WTC11 (cell line): ENCODE data around the gene IFNL2. TPM values are rescaled to one million over a fixed set of nuclear protein-coding genes. Genes with fewer than 3 reads are reported as not detected.

Experiments
- ATAC-seq: fragments of 200-7000 bp; cut with Tn5 transposase; 2 replicates; pipeline ENCODE4 v1.10.0; 2021; ENCODE audit warnings: mild to moderate bottlenecking, moderate library complexity
- CTCF ChIA-PET: fragments of 300-600 bp; sonication (Branson Sonifier 250); formaldehyde crosslinking; loops from one replicate; lab custom pipeline; 2021; ENCODE audit warnings: antibody characterized with exemption; lab: Charles Lee
- POLR2A ChIA-PET: fragments of 350-600 bp; sonication (Branson Sonifier 250); formaldehyde crosslinking; loops from one replicate; lab custom pipeline; 2021; ENCODE audit warnings: antibody characterized with exemption; lab: Charles Lee
- DNase-seq: peaks from one replicate; pipeline ENCODE4 v3.0.0; 2021; ENCODE audit warnings: low spot score
- H3K27ac Mint-ChIP-seq: 2 replicates; pipeline ENCODE4 v1.8.0; 2021; ENCODE audit warnings: mixed read lengths
- H3K27me3 Mint-ChIP-seq: 2 replicates; pipeline ENCODE4 v1.8.0; 2021; ENCODE audit warnings: low read depth, mild to moderate bottlenecking, moderate library complexity, mixed read lengths
- H3K36me3 Mint-ChIP-seq: 2 replicates; pipeline ENCODE4 v1.8.0; 2021; ENCODE audit warnings: mixed read lengths
- H3K4me1 Mint-ChIP-seq: 2 replicates; pipeline ENCODE4 v1.8.0; 2022; ENCODE audit warnings: mixed read lengths
- H3K4me3 Mint-ChIP-seq: 2 replicates; pipeline ENCODE4 v1.8.0; 2021; ENCODE audit warnings: mild to moderate bottlenecking, moderate library complexity, mixed read lengths
- H3K9me3 Mint-ChIP-seq: 2 replicates; pipeline ENCODE4 v1.8.0; 2021; ENCODE audit warnings: mixed read lengths
- ATF2 ChIP-seq: sonication (generic); formaldehyde crosslinking; IDR thresholded peaks from 2 replicates; pipeline ENCODE4 v1.8.1; 2022; ENCODE audit warnings: low read depth, missing genetic modification reagents, borderline replicate concordance
- CTCF ChIP-seq: fragments of 200-600 bp; IDR thresholded peaks from 2 replicates; pipeline ENCODE4 v1.8.0; 2022; ENCODE audit warnings: antibody characterized with exemption
- EMX1 ChIP-seq: fragments of 250-450 bp; sonication (Bioruptor Pico); IDR thresholded peaks from 2 replicates; pipeline ENCODE4 v1.8.0; 2021; ENCODE audit warnings: mild to moderate bottlenecking
- ERG ChIP-seq: fragments of 250-450 bp; sonication (Bioruptor Pico); IDR thresholded peaks from 2 replicates; pipeline ENCODE4 v1.8.0; 2021; ENCODE audit warnings: mild to moderate bottlenecking
- FOXP1 ChIP-seq: sonication (generic); formaldehyde crosslinking; IDR thresholded peaks from 2 replicates; pipeline ENCODE4 v1.8.0; 2022; ENCODE audit warnings: missing genetic modification reagents, mild to moderate bottlenecking, moderate library complexity, borderline replicate concordance
- GABPB1 ChIP-seq: sonication (generic); formaldehyde crosslinking; IDR thresholded peaks from 2 replicates; pipeline ENCODE4 v1.8.1; 2023; ENCODE audit warnings: mild to moderate bottlenecking, missing genetic modification reagents
- IRF2 ChIP-seq: sonication (generic); formaldehyde crosslinking; IDR thresholded peaks from 2 replicates; pipeline ENCODE4 v1.8.0; 2022; ENCODE audit warnings: low read depth, missing genetic modification reagents, borderline replicate concordance
- MLX ChIP-seq: sonication (generic); formaldehyde crosslinking; IDR thresholded peaks from 2 replicates; pipeline ENCODE4 v1.8.1; 2023; ENCODE audit warnings: mild to moderate bottlenecking, missing genetic modification reagents, moderate library complexity
- PRDM15 ChIP-seq: sonication (generic); formaldehyde crosslinking; IDR thresholded peaks from 2 replicates; pipeline ENCODE4 v1.8.0; 2022; ENCODE audit warnings: missing genetic modification reagents
- PREB ChIP-seq: sonication (generic); formaldehyde crosslinking; IDR thresholded peaks from 2 replicates; pipeline ENCODE4 v1.8.1; 2022; ENCODE audit warnings: mild to moderate bottlenecking, missing genetic modification reagents, moderate library complexity, borderline replicate concordance
- SMAD3 ChIP-seq: sonication (generic); formaldehyde crosslinking; IDR thresholded peaks from 2 replicates; pipeline ENCODE4 v1.8.0; 2022; ENCODE audit warnings: missing genetic modification reagents, mild to moderate bottlenecking, borderline replicate concordance
- SOX15 ChIP-seq: fragments of 250-450 bp; sonication (Bioruptor Pico); IDR thresholded peaks from 2 replicates; pipeline ENCODE4 v1.9.0; 2021; ENCODE audit warnings: mild to moderate bottlenecking
- TCF7 ChIP-seq: sonication (generic); formaldehyde crosslinking; IDR thresholded peaks from 2 replicates; pipeline ENCODE4 v1.8.0; 2022; ENCODE audit warnings: mild to moderate bottlenecking, low read depth, missing genetic modification reagents, moderate library complexity
- ZBTB21 ChIP-seq: sonication (generic); formaldehyde crosslinking; IDR thresholded peaks from 2 replicates; pipeline ENCODE4 v1.8.1; 2023; ENCODE audit warnings: mild to moderate bottlenecking, missing genetic modification reagents, borderline replicate concordance
- ZNF121 ChIP-seq: sonication (generic); formaldehyde crosslinking; IDR thresholded peaks from 2 replicates; pipeline ENCODE4 v1.8.0; 2023; ENCODE audit warnings: missing genetic modification reagents
- ZNF396 ChIP-seq: fragments of 250-450 bp; sonication (Bioruptor Pico); IDR thresholded peaks from 2 replicates; pipeline ENCODE4 v1.8.0; 2021; ENCODE audit warnings: mild to moderate bottlenecking, moderate library complexity, borderline replicate concordance
- ZNF423 ChIP-seq: fragments of 250-450 bp; sonication (Bioruptor Pico); IDR thresholded peaks from 2 replicates; pipeline ENCODE4 v2.1.2; 2022; ENCODE audit warnings: mild to moderate bottlenecking, moderate library complexity
- ZNF671 ChIP-seq: fragments of 250-450 bp; sonication (Bioruptor Pico); IDR thresholded peaks from 2 replicates; pipeline ENCODE4 v1.8.0; 2021; ENCODE audit warnings: mild to moderate bottlenecking
- total RNA-seq: library from RNA; stranded (reverse); gene quantifications from 3 replicates; pipeline ENCODE4 v1.2.3, GENCODE V29; 2021

Gene IFNL2
- total RNA-seq, 1 experiment from 2014 or later = not detected

- Mint-ChIP-seq H3K4me1 (0 out of 2 replicates have a peak, but pooled peaks cover 2% of the 10 kb centered on the region), H3K9me3 (no peaks in the 10 kb centered on the region), H3K4me3 (no peak overlapping the region), H3K27ac (no peak overlapping the region), H3K27me3 (peaks cover 45% of the 10 kb centered on the region), H3K36me3 (no peaks in the 10 kb centered on the region)
- DNase-seq (no peak), ATAC-seq (no peak)
- TF ChIP-seq ZNF121 (CRISPR knock-in tag) (peak; percentile 89), SOX15 (CRISPR knock-in tag) (no peak), ZNF423 (CRISPR knock-in tag) (no peak)
- POLR2A ChIA-PET = no interaction called here
- CTCF ChIA-PET = interaction anchor here (1.0 to 1.3 kb wide), 3 partner anchors 15 to 90 kb away, joined by 3 to 7 read pairs (median 3); no protein-coding TSS in a partner anchor
These were observed 30.0 kb upstream of the IFNL2 start for GRCh38 chr19:39238209-39238608.

GRCh38 chr19:39238944-39239343 is 29.3 kb upstream of the IFNL2 start:
- ChIA-PET POLR2A (no interaction called here), CTCF (no interaction called here)
- no peaks in the 10 kb centered on the region for H3K36me3 Mint-ChIP-seq
- no peak overlapping the region for H3K27ac Mint-ChIP-seq
- H3K9me3 Mint-ChIP-seq = no peaks in the 10 kb centered on the region
- peaks cover 46% of the 10 kb centered on the region for H3K27me3 Mint-ChIP-seq
- no peak overlapping the region for H3K4me3 Mint-ChIP-seq
- ATAC-seq (no peak), DNase-seq (no peak)
- H3K4me1 Mint-ChIP-seq = 0 out of 2 replicates have a peak, but pooled peaks cover 2% of the 10 kb centered on the region
- TF ChIP-seq FOXP1 (CRISPR knock-in tag) = no peak
- TF ChIP-seq IRF2 (CRISPR knock-in tag) = no peak
- no peak for TF ChIP-seq CTCF
- no peak for TF ChIP-seq GABPB1 (CRISPR knock-in tag)
- TF ChIP-seq PRDM15 (CRISPR knock-in tag) = no peak
- no peak for TF ChIP-seq PREB (CRISPR knock-in tag)
- TF ChIP-seq MLX = no peak
- no peak for TF ChIP-seq TCF7 (CRISPR knock-in tag)
- TF ChIP-seq SMAD3 = no peak
- TF ChIP-seq ZBTB21 (CRISPR knock-in tag) = no peak
- TF ChIP-seq ATF2 (CRISPR knock-in tag) = no peak
- TF ChIP-seq ZNF671 (CRISPR knock-in tag) = no peak
- TF ChIP-seq EMX1 (CRISPR knock-in tag) = no peak
- no peak for TF ChIP-seq ZNF396 (CRISPR knock-in tag)
- no peak for TF ChIP-seq ERG (CRISPR knock-in tag)
